Measurements from ENCODE around the gene XRCC3. TPM values are rescaled to one million over a fixed set of nuclear protein-coding genes. Genes with fewer than 3 reads are reported as not detected.

Gene XRCC3
- total and polyA plus RNA-seq, 10 of the 15 experiments (the other 5 are each of a cell fraction or from before 2014, with no cell fraction given): 0.37 to 52.0 (median 26.8) TPM

DNA sequence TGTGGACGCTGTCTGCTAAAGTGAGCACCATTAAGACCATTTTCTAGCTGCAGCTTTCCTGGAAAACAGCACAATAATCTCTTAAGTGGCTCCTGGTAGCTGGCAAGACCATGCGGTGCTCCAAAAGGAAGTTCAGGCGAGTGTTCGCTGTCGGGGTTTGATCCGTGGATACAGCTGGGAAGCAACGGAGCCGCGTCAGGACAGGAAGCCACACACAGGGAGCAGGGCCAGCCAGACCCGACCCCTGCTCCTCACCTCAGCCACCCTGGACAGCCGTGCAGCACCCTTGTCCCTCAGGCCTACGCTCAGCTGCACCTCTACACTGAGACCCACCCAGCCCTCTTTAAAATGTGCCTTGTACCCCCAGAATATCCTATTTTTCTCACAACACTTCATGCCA lies 19.8 kb upstream of the XRCC3 start:
- H3K27me3 ChIP-seq (replicated peaks in 1 of 2; ENCODE audit: control insufficient read depth in 2 of 2, insufficient read depth in 2 of 2, low read length in 1 of 2): no peaks in the 10 kb centered on the region
- RAD21 ChIA-PET (ENCODE audit: unreplicated experiment): no interaction called here
- no peak for TF ChIP-seq GABPA (IDR thresholded peaks at IDR 0.05; ENCODE audit: low read depth)
- TF ChIP-seq E4F1 (IDR thresholded peaks at IDR 0.05; ENCODE audit: borderline replicate concordance, partially characterized antibody): no peak
- no peak for TF ChIP-seq MTA3 (IDR thresholded peaks at IDR 0.05; ENCODE audit: borderline replicate concordance, low read length)
- no peak for TF ChIP-seq WRNIP1 (IDR thresholded peaks at IDR 0.05; ENCODE audit: borderline replicate concordance, low read depth, low read length)
- no peak for TF ChIP-seq SMAD5 (IDR thresholded peaks at IDR 0.05; ENCODE audit: low read depth)
- no peak for TF ChIP-seq TBL1XR1 (IDR thresholded peaks at IDR 0.05; ENCODE audit: low read depth, low read length)
- no peak for TF ChIP-seq LARP7 (IDR thresholded peaks at IDR 0.05)
- TF ChIP-seq MYC (IDR thresholded peaks at IDR 0.05; ENCODE audit: insufficient read depth, insufficient read length, insufficient replicate concordance, low read length, severe bottlenecking): no peak
- TF ChIP-seq RBBP5 (conservative IDR thresholded peaks at IDR 0.05): no peak
- TF ChIP-seq RUNX3 (IDR thresholded peaks at IDR 0.05; ENCODE audit: low read length): no peak
- no peak for TF ChIP-seq ZNF24 (IDR thresholded peaks at IDR 0.05)
- no peak for TF ChIP-seq NR2C2 (IDR thresholded peaks at IDR 0.05; ENCODE audit: borderline replicate concordance, control insufficient read depth, insufficient read length, low read depth)
- CTCF ChIA-PET: no interaction called here
- no peaks in the 10 kb centered on the region for H4K20me1 ChIP-seq (ENCODE audit: control insufficient read depth, insufficient read depth)
- BruUV-seq (replicated peaks): no TSS peak
- no peaks in the 10 kb centered on the region for H3K9me3 ChIP-seq (replicated peaks; ENCODE audit: control insufficient read depth, insufficient read depth, low read length)
- no peak for ATAC-seq
- in situ Hi-C loops (cut with MboI): no loop called here
- H2AFZ ChIP-seq (ENCODE audit: control insufficient read depth, low read depth, low read length): no peak overlapping the region
- WGBS (ENCODE audit: insufficient coverage, insufficient replicate concordance, low lambda C conversion rate, missing lambda C conversion rate): 90% methylated on average over 12 of the region's 12 CpGs
- no peaks in the 10 kb centered on the region for H3K79me2 ChIP-seq (ENCODE audit: control insufficient read depth, insufficient read depth, low read length)
- H3K4me3 ChIP-seq: no peak overlapping the region
- H3K4me1 ChIP-seq (ENCODE audit: control insufficient read depth, insufficient read depth, low read length): no peaks in the 10 kb centered on the region
- POLR2A ChIA-PET: no interaction called here
- no peak overlapping the region for H3K27ac ChIP-seq (ENCODE audit: control insufficient read depth, insufficient read depth)
- peaks cover 3 to 8% of the 10 kb centered on the region in 2 experiments; a peak in 3 of 4 replicates for H3K36me3 ChIP-seq (ENCODE audit: control insufficient read depth in 2 of 2, insufficient read depth in 2 of 2, low read length in 1 of 2)
- SMC1A ChIA-PET (ENCODE audit: uncharacterized antibody, unreplicated experiment): no interaction called here
- no peak for FAIRE-seq
- intact Hi-C loops (cut with micrococcal nuclease; ENCODE audit: unreplicated experiment): no loop called here
- no peak overlapping the region for H3K4me2 ChIP-seq (ENCODE audit: control insufficient read depth, insufficient read depth)
- H3K9ac ChIP-seq (ENCODE audit: control insufficient read depth, insufficient read depth, low read length): no peak overlapping the region
- DNase-seq (ENCODE audit: low read depth, low spot score): no peak
